ENCODE data around the gene TMEM203.

DNA sequence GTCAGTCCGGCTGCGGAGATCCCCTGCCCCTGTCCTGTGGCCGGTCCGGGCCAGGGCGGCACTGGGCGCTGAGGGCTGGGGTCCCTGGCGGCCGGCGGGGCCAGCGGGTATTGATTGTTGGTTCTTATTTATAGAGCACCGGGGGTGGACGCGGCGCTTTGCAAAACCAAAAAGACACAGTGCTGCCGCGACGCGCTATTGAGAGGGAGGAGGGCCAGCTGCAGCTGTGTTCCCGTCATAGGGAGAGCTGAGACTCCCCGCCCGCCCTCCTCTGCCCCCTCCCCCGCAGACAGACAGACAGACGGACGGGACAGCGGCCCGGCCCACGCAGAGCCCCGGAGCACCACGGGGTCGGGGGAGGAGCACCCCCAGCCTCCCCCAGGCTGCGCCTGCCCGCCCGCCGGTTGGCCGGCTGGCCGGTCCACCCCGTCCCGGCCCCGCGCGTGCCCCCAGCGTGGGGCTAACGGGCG is 38.1 kb downstream of the TMEM203 start:
- TF ChIP-seq CTCF (IDR thresholded peaks at IDR 0.05) = no peak
- no peak for TF ChIP-seq POLR2A (IDR thresholded peaks at IDR 0.05)
